ENCODE measurements around the gene ARMC12. TPM values are rescaled to one million over a fixed set of nuclear protein-coding genes. Genes with fewer than 3 reads are reported as not detected.

Gene ARMC12
- total and polyA plus RNA-seq, 2 of the 13 experiments (the other 11 are each of a cell fraction or from before 2014, with no cell fraction given), result 1.3 TPM; not detected in 1

- TF ChIP-seq SMAD3 (CRISPR knock-in tag; IDR thresholded peaks at IDR 0.05), result no peak
- TF ChIP-seq REPIN1 (CRISPR knock-in tag; IDR thresholded peaks at IDR 0.05; ENCODE audit: borderline replicate concordance, low read depth), result peak; percentile 71; the same call in 1 of the 2 replicates
- TF ChIP-seq ZNF329 (CRISPR knock-in tag; IDR thresholded peaks at IDR 0.05; ENCODE audit: low read depth), result 0 out of 2 replicates have a peak, but pooled peaks have one; percentile 59
- TF ChIP-seq KAT8 (CRISPR knock-in tag; IDR thresholded peaks at IDR 0.05), result no peak
- no peak for TF ChIP-seq HINFP (CRISPR knock-in tag; IDR thresholded peaks at IDR 0.05; ENCODE audit: low read depth)
- TF ChIP-seq ZNF512B (CRISPR knock-in tag; IDR thresholded peaks at IDR 0.05; ENCODE audit: borderline replicate concordance), result no peak
- peak; percentile 65; the same call in 1 of the 2 replicates for TF ChIP-seq DZIP1 (CRISPR knock-in tag; IDR thresholded peaks at IDR 0.05)
- no peak for TF ChIP-seq TEAD2 (CRISPR knock-in tag; IDR thresholded peaks at IDR 0.05)
- TF ChIP-seq ZFAT (CRISPR knock-in tag; conservative IDR thresholded peaks at IDR 0.05), result no peak
- 0 out of 2 replicates have a peak, but pooled peaks have one; percentile 12 for TF ChIP-seq TOPORS (CRISPR knock-in tag; IDR thresholded peaks at IDR 0.05)
- 0 out of 2 replicates have a peak, but pooled peaks have one; percentile 51 for TF ChIP-seq PATZ1 (CRISPR knock-in tag; IDR thresholded peaks at IDR 0.05)
- TF ChIP-seq SOX13 (IDR thresholded peaks at IDR 0.05), result no peak
- no peak for TF ChIP-seq SOX13 (CRISPR knock-in tag; conservative IDR thresholded peaks at IDR 0.05 in 1 of 2, IDR thresholded peaks at IDR 0.05 in 1 of 2)
- no peak for TF ChIP-seq ZNF777 (CRISPR knock-in tag; IDR thresholded peaks at IDR 0.05)
- peak; percentile 35; the same call in 1 of the 2 replicates for TF ChIP-seq MAZ (IDR thresholded peaks at IDR 0.05; ENCODE audit: borderline replicate concordance, low read depth, low read length)
- TF ChIP-seq MAZ (CRISPR knock-in tag; IDR thresholded peaks at IDR 0.05; ENCODE audit: low read depth), result no peak
These were observed 5.5 kb upstream of the ARMC12 start (continued) for GRCh38 chr6:35731414-35731735.

Data from HepG2 (cell line).